Fibroblast of skin of right biceps (primary cell): ENCODE measurements around the gene BTBD1.
A peak's percentile ranks its signal among the peaks of the same experiment; 100 is the strongest.

Experiments
- DNase-seq: peaks from one replicate; pipeline ENCODE4 v3.0.0-alpha.2; 2013

The BTBD1 gene

GRCh38 chr15:83066734-83067637 lies at the start of gene BTBD1:
Gene BTBD1 (minus strand): TSS chr15:83067252. CDS start chr15:83067151, 101 bp downstream.
- DNase-seq: peak; percentile 97

DNA sequence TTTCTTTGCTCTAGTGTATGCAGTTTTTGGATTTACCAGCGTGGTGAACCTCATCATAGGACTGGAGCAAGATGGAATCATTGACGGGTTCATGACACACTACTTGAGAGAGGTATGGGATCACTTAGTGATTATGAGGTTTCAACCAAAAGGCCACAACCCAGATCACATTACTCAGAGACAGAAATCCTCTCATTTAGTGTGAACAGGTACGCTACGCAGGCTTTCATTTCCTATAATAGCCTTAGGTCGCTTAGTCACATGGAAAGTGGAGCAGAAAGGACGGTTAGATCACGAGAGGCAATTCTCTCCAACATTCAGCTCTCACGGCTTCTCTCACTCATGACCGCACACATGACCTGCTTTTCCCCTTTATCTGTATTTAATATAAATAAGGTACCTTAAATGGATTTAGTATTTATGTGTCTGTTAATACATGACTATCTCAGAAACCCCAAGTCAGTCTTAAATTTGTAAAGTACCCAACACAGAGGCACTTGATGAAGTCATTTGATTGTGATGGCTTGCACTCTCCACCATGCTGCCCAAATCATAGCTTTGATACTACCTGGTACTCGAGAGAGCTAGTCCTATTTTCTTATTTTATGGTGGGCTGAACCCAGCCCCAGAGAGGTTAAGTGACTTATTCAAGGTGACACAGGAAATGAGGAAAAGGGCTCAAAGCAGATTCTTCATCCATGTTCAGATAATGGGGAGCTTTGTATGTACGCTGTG lies 48.9 kb upstream of the BTBD1 start:
- DNase-seq: no peak

DNA sequence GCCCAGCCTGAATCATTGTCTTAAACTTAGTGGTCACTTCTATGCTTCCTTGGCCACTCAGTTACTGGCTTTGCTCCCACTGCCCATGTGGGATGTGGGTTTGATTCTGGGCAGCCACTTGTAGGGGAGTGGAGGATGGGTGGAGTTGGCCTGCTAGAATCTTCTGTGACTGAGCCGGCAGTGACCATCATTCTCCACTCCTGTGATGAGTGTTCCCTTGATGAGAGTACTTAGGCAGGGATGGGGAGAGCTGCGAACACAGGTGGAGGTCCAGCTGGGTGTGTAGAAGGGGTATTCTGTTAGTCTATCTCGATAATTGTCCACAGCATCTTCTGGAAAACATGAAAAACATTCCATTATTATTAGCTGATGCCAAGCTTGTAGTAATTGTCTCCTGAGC lies 48.4 kb upstream of the BTBD1 start:
- DNase-seq: no peak

GRCh38 chr15:83114856-83115255 lies 47.8 kb upstream of the BTBD1 start:
- DNase-seq: no peak

- DNase-seq: no peak
Measured at GRCh38 chr15:83113881-83114674, 47.0 kb upstream of the BTBD1 start.

GRCh38 chr15:83112956-83113299 lies 45.9 kb upstream of the BTBD1 start:
- no peak for DNase-seq

DNA sequence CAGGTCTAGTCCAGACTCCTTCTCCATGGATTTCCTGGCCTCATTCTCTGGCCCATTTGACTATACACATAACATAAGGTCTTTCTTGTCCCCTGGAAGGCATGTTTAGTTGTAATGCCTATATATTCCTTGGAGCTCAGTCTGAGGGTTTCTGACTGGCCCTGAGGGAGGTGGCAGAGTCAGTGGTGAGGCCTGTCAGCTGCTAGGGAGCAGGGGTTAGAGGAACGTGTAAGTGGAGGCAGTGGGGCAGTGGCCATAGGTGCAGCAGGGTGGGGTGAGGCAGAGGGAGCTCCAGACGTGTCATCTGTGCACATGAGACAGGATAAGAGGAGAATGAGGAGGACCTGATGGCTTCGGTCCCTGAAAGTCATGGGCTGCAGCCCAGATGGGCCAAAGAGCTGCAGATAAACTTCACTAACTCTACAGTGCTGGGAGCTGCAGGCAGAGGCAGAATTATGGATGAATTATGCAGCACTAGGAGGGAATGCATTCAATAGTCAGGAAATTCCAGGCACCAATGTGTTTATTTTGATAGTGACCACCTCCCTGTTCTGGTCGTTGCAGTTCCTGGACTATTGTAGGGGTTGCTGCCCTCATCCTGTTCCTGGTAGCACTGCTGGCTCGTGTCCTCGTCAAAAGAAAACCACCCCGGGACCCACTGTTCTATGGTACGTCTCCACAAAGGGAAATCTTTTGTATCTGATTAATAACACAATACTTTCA lies 45.3 kb upstream of the BTBD1 start:
- peak; percentile 70 for DNase-seq

DNA sequence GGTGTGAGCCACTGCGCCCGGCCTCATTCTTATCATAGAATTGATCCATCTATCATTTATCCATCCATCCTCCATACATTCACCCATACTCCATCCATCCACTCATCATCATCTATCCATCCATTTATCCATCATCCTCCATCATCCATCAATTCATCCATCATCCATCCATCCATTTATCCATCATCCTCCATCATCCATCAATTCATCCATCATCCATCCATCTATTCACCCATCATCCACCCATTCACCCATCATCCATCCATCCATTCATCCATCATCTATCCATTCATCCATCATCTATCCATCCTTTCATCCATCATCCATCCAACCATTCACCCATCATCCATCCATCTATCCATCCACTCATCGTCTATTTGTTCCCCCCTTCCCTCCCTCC lies 44.1 kb upstream of the BTBD1 start:
- DNase-seq: no peak

DNA sequence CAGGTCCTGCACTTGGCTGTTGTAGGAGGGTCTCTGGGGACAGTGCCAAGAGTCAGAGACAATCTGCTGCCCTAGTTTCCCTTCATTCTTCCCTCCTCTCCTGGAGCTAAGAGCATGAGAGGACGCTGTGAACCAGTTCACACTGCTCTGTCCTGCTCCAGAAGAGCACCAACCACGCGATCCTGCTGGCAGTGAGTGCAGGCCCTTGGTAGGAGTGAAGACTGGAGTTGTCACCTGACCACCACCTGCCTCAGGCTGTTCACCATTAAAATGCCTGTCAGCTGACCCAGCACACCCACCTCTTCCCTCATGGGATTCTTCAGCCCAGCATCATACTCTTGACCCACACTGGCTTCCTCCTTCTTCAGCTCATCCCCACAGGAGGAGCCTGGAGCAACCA lies 43.3 kb upstream of the BTBD1 start:
- DNase-seq: no peak

DNA sequence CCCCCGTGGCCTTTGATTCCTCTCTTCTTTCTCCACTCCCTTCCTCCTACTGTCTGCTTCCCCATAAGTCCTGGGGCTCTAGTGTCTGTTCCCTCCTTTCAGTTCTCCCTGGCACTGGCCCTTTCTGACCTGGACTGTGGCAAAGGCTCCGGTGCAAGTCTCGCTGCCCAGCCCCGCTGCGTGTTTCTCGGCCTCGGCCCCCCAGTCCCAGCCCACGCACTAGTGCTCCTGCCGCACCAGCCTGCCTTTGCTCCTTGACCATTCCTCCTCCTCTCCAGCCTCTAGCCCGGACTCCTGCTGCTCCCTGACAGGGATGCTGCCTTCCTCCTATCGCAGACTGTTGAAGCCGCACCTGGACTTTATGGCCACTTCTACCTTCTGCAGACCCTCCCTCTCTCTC lies 42.5 kb upstream of the BTBD1 start:
- DNase-seq: no peak

GRCh38 chr15:83108266-83109219 lies 41.5 kb upstream of the BTBD1 start:
- DNase-seq: peak; percentile 29

GRCh38 chr15:83107841-83108181 lies 40.8 kb upstream of the BTBD1 start:
- DNase-seq: no peak

GRCh38 chr15:83106994-83107840 lies 40.2 kb upstream of the BTBD1 start, which contains the start of gene TM6SF1:
Gene TM6SF1 (plus strand): TSS chr15:83107645. CDS start chr15:83107681, 36 bp downstream.
- no peak for DNase-seq

GRCh38 chr15:83105440-83105839 lies 38.4 kb upstream of the BTBD1 start:
- no peak for DNase-seq

GRCh38 chr15:83104141-83104540 lies 37.1 kb upstream of the BTBD1 start:
- DNase-seq: no peak

GRCh38 chr15:83102346-83102745 lies 35.3 kb upstream of the BTBD1 start:
- DNase-seq: no peak

GRCh38 chr15:83100097-83100646 lies 33.1 kb upstream of the BTBD1 start:
- DNase-seq: no peak

GRCh38 chr15:83099290-83099689 lies 32.2 kb upstream of the BTBD1 start:
- DNase-seq: no peak

DNA sequence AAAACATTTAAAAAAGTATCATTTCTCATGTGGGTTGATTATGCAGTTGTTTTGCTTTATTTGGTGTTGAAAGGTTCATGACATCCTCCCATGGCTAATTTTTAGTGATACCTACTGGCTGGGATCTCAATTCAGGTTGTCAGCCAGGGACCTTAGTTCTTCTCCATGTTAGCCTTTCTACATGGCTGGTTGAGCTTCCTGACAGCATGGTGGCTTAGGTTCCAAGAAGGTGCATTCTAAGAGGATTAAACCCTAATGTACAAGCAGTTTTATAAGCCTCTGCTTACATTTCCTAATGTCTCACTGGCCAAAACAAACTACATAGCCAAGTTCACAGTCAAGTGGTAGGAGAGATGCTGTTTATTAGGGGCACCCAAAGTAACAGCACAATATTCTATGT lies 31.0 kb upstream of the BTBD1 start:
- no peak for DNase-seq

GRCh38 chr15:83094583-83094982 lies 27.5 kb upstream of the BTBD1 start:
- no peak for DNase-seq
